ENCODE measurements around the gene RIMKLA. TPM values are rescaled to one million over a fixed set of nuclear protein-coding genes. Genes with fewer than 3 reads are reported as not detected.
A peak's percentile ranks its signal among the peaks of the same experiment; 100 is the strongest.

Gene RIMKLA
- total RNA-seq, 1 donor: not detected

DNA sequence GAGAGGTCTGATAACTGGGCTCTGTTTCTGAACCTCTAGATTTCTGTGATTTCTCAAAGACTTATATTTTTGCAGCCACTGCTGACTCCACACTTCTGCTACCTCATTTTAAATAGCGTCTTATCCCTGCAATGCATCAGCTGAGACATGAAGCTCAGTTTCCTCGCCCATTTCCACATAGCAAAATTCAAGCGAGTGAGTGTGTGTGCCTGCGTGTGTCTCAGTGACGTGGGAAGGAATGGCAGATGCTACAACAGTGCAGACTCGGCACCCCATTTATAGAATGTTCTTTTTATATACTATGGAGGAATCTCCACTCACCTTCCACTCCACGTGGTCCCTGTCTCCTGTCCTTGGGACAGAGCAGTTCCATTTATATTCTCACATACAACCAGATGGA lies 39.5 kb downstream of the RIMKLA start:
- Histone ChIP-seq H3K4me1 (ENCODE audit: insufficient read depth, low read length) (peaks cover 14% of the 10 kb centered on the region), H3K27me3 (ENCODE audit: insufficient read depth, low read length) (peaks cover 28% of the 10 kb centered on the region), H2AFZ (ENCODE audit: low read length) (no peak overlapping the region), H3K79me2 (ENCODE audit: insufficient read depth, low read length) (no peaks in the 10 kb centered on the region), H3K4me2 (ENCODE audit: insufficient read depth, low read length) (no peak overlapping the region), H3K27ac (ENCODE audit: low read depth, low read length) (no peak overlapping the region), H3K4me3 (ENCODE audit: insufficient read depth, low read length) (no peak overlapping the region), H4K20me1 (ENCODE audit: insufficient read depth, low read length) (no peaks in the 10 kb centered on the region), H3K9me3 (ENCODE audit: low read depth, low read length) (no peaks in the 10 kb centered on the region), H3K36me3 (ENCODE audit: insufficient read depth, low read length) (no peaks in the 10 kb centered on the region)
- no peak for DNase-seq (ENCODE audit: insufficient read length, low spot score, missing footprints)
- TF ChIP-seq, protein P1, sequence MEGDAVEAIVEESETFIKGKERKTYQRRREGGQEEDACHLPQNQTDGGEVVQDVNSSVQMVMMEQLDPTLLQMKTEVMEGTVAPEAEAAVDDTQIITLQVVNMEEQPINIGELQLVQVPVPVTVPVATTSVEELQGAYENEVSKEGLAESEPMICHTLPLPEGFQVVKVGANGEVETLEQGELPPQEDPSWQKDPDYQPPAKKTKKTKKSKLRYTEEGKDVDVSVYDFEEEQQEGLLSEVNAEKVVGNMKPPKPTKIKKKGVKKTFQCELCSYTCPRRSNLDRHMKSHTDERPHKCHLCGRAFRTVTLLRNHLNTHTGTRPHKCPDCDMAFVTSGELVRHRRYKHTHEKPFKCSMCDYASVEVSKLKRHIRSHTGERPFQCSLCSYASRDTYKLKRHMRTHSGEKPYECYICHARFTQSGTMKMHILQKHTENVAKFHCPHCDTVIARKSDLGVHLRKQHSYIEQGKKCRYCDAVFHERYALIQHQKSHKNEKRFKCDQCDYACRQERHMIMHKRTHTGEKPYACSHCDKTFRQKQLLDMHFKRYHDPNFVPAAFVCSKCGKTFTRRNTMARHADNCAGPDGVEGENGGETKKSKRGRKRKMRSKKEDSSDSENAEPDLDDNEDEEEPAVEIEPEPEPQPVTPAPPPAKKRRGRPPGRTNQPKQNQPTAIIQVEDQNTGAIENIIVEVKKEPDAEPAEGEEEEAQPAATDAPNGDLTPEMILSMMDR (IDR thresholded peaks at IDR 0.05; ENCODE audit: extremely low read depth, low read depth, low read length): no peak

DNA sequence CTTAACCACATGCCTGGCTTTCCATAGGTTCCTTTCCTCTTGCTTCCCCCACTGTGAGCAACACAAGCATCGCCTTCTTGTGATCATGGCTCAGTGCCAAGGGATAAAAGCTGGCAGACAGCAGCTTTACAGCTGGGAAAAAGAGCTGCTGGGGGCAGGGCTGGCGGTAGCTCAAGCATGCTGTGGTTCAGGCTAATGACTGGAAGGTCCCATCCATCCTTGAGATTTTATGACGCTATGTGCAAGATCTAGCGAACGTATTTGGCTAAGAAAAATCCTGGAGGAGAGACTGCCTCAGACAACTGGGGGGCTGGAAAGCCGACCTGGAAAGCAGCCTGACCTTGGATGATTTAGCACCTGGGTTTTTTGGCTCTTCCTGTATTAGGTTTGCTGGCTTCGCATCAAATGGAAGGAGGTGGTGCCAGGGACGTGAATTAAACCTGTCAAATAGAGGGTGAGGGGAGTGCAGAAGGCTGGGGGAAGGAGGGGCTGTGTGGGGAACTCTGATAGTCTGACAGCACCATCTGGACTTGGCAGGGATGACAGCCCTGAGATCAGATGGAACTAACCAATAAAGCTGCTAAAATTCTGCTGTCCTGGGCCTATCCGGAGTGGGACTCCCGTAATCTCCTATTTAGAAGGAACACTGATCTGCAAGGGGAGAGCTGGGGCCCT lies 40.5 kb downstream of the RIMKLA start:
- TF ChIP-seq, protein P1 (IDR thresholded peaks at IDR 0.05; ENCODE audit: extremely low read depth, low read depth, low read length): no peak
- Histone ChIP-seq H3K4me2 (ENCODE audit: insufficient read depth, low read length) (peak overlapping the region; percentile 21), H3K9me3 (ENCODE audit: low read depth, low read length) (no peaks in the 10 kb centered on the region), H3K36me3 (ENCODE audit: insufficient read depth, low read length) (no peaks in the 10 kb centered on the region), H3K27ac (ENCODE audit: low read depth, low read length) (no peak overlapping the region), H4K20me1 (ENCODE audit: insufficient read depth, low read length) (no peaks in the 10 kb centered on the region), H3K27me3 (ENCODE audit: insufficient read depth, low read length) (peaks cover 21% of the 10 kb centered on the region), H3K4me3 (ENCODE audit: insufficient read depth, low read length) (no peak overlapping the region), H2AFZ (ENCODE audit: low read length) (no peak overlapping the region), H3K79me2 (ENCODE audit: insufficient read depth, low read length) (no peaks in the 10 kb centered on the region), H3K4me1 (ENCODE audit: insufficient read depth, low read length) (peaks cover 14% of the 10 kb centered on the region)
- peak; percentile 66 for DNase-seq (ENCODE audit: insufficient read length, low spot score, missing footprints)

DNA sequence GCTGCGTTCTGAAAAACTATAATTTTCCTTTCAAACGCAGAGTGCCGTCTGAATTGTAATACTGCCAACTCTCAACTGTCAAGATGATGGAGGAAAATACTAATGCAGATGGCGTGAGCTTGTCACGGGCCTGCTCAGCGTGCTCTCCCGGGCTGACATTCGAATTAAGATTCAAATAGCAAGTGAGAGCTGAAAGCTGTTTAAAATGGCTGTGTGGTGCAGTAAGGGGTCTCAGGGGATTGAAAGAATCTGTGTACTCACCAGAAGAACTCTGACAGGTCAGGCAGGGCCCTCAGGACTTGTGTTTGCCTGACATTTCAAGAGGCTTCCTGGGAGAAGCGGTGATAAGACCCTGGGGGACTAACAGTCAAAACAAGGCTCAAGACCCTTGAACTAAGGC lies 42.1 kb downstream of the RIMKLA start:
- TF ChIP-seq, protein P1 (IDR thresholded peaks at IDR 0.05; ENCODE audit: extremely low read depth, low read depth, low read length): no peak
- Histone ChIP-seq H3K36me3 (ENCODE audit: insufficient read depth, low read length) (no peaks in the 10 kb centered on the region), H3K4me3 (ENCODE audit: insufficient read depth, low read length) (no peak overlapping the region), H3K79me2 (ENCODE audit: insufficient read depth, low read length) (no peaks in the 10 kb centered on the region), H2AFZ (ENCODE audit: low read length) (no peak overlapping the region), H3K27me3 (ENCODE audit: insufficient read depth, low read length) (peaks cover 18% of the 10 kb centered on the region), H3K27ac (ENCODE audit: low read depth, low read length) (no peak overlapping the region), H4K20me1 (ENCODE audit: insufficient read depth, low read length) (no peaks in the 10 kb centered on the region), H3K4me1 (ENCODE audit: insufficient read depth, low read length) (peaks cover 14% of the 10 kb centered on the region), H3K4me2 (ENCODE audit: insufficient read depth, low read length) (no peak overlapping the region), H3K9me3 (ENCODE audit: low read depth, low read length) (no peaks in the 10 kb centered on the region)
- no peak for DNase-seq (ENCODE audit: insufficient read length, low spot score, missing footprints)

DNA sequence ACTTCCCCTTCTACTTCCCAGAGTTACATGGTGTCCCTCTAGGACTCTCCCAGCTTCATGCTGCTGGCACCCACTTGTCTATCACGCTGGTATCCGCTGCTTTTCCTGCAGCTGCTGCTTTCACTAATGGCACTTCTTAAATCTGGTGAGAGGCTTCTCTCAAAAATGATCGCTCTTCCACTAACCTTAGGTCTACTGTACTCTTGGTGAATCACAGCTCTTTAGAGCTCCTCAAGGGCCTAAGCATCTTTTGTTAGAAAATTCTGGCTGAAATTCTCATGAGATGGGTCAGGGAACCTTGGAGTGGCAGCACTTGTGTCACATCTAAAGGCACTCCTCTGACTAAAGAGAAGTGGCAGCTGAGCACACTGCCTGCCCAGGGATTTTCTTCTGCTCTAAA lies 43.1 kb downstream of the RIMKLA start:
- peaks cover 14% of the 10 kb centered on the region for H3K4me1 ChIP-seq (ENCODE audit: insufficient read depth, low read length)
- no peak overlapping the region for H3K4me2 ChIP-seq (ENCODE audit: insufficient read depth, low read length)
- H4K20me1 ChIP-seq (ENCODE audit: insufficient read depth, low read length): no peaks in the 10 kb centered on the region
- no peak overlapping the region for H2AFZ ChIP-seq (ENCODE audit: low read length)
- H3K4me3 ChIP-seq (ENCODE audit: insufficient read depth, low read length): no peak overlapping the region
- H3K79me2 ChIP-seq (ENCODE audit: insufficient read depth, low read length): no peaks in the 10 kb centered on the region
- H3K9me3 ChIP-seq (ENCODE audit: low read depth, low read length): no peaks in the 10 kb centered on the region
- H3K27me3 ChIP-seq (ENCODE audit: insufficient read depth, low read length): peaks cover 16% of the 10 kb centered on the region
- TF ChIP-seq, protein P1 (IDR thresholded peaks at IDR 0.05; ENCODE audit: extremely low read depth, low read depth, low read length): no peak
- H3K36me3 ChIP-seq (ENCODE audit: insufficient read depth, low read length): no peaks in the 10 kb centered on the region
- H3K27ac ChIP-seq (ENCODE audit: low read depth, low read length): no peak overlapping the region
- DNase-seq (ENCODE audit: insufficient read length, low spot score, missing footprints): peak; percentile 32
